Left lobe of liver (tissue), 2 donors: ENCODE results near the gene ORM1. TPM values are rescaled to one million over a fixed set of nuclear protein-coding genes. Genes with fewer than 3 reads are reported as not detected.
A peak's percentile ranks its signal among the peaks of the same experiment; 100 is the strongest.

Experiments
- ATAC-seq: fragments of 200-7000 bp; cut with Tn5 transposase; one replicate; pipeline ENCODE4 v1.9.1; 2020; ENCODE audit warnings: mild to moderate bottlenecking, moderate library complexity
- DNase-seq: peaks from one replicate; pipeline ENCODE4 v3.0.0-alpha.2; 2020; ENCODE audit warnings: low spot score
- total RNA-seq: library from RNA; stranded (reverse); gene quantifications from one replicate; pipeline ENCODE4 v1.2.1, GENCODE V29; 2021
- donor health status: DM: no; HTN: no; CAD: no; lungs with moderate emphysema.
- donor health status: DM: no; HTN: yes; CAD: no.

ORM1 gene
- total RNA-seq, 1 donor from 2014 or later = 19,737 TPM

DNA sequence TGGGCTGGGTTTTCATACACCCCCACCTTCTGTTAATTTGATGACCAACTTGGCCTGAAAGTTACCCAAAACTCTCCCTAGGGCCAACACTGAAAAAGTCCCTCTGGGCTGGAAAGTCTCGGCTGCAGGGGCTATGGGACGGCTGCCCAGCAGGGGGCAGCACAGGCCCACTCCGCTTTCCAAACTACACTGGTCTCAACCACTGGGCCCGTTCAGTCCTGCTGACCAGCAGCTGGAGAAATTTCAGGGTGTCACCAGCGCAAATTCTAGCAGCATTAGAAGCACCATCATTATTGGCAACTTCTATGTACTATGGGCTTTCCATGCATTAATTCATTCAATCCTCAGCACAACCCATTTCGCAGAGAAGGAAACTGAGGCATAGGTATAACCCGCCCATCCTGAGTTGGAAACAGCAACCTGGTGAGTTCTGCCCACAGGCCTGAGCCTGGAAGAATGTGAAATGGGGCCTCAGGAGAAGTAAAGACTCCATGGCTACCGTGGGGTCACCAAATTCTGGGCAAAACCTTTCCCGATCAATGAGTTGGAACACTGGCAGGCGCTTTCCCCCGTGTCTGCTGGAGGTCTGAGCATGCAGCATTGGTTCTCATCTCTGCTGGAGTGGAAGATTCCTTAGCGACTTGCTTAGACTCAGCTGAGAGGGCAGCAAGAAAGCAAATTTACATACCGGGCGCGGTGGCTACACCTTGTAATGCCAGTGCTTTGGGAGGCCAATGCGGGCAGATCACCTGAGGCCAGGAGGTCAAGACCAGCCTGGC lies 16.4 kb downstream of the ORM1 start:
- ATAC-seq = peak; percentile 79

GRCh38 chr9:114341152-114341830 lies 18.4 kb downstream of the ORM1 start:
- DNase-seq (no peak), ATAC-seq (no peak)

More for the DNA sequence above, 16.4 kb downstream of the ORM1 start:
- DNase-seq = no peak

DNA sequence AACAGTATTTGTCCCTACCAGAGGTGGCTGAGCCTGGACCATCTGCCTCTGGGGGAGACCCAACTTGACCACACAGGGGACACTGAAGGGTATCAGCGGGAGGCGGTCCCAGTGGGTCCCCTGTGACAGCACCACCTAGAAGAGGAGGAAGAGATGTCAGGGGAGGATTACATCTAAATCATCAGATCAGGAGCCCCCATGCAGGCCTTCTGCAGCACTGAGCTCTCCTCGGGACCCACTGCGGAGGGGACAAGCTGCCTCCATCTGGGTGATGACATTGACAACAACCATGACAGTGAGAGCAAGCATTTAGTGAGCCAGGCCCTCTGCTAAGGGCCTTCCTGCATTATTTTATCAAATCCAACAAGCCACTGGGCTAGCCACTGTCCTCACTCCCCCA lies 19.1 kb downstream of the ORM1 start:
- DNase-seq (no peak), ATAC-seq (no peak)

- no peak for ATAC-seq
- no peak for DNase-seq
Measured at GRCh38 chr9:114342755-114343440, 20.0 kb downstream of the ORM1 start.

DNA sequence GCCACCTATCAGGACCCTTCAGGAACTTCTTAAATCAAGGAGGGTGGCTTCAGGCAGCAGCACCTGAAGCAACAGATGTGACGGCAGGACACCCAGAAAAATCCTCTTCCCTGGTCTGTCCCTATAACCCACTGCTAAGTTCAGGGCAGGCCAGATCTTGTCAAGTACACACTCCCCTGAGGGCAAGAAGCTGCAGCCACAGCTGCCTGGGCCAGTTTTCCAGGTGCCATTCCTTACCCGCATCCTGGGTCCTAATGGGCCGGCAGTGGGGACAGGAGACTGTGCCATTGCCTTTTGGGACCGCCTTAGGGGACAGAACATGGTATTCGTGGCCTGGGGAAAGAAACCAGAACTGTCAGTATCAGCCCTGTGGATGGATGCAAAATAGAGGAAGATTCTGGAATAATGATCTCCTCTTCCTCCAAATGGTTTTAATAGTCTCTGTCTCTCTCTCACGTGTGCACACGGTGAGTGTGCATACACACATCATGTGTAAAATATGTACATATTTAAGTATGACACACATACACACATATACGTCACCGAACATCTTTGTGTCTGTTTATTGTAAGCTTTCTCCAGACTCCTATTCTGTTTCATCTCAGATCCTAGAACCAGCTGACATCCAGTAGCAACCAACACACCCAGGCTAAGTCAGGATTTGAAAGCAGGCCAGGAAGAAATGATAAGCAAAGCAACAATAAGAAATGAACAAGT lies 20.7 kb downstream of the ORM1 start:
- ATAC-seq (no peak), DNase-seq (no peak)

- DNase-seq (no peak), ATAC-seq (no peak)
Measured at GRCh38 chr9:114344188-114344566, 21.3 kb downstream of the ORM1 start.

GRCh38 chr9:114344692-114345091 lies 21.8 kb downstream of the ORM1 start:
- DNase-seq (no peak), ATAC-seq (no peak)

- no peak for DNase-seq
- no peak for ATAC-seq
Measured at GRCh38 chr9:114345493-114346065, 22.7 kb downstream of the ORM1 start.

DNA sequence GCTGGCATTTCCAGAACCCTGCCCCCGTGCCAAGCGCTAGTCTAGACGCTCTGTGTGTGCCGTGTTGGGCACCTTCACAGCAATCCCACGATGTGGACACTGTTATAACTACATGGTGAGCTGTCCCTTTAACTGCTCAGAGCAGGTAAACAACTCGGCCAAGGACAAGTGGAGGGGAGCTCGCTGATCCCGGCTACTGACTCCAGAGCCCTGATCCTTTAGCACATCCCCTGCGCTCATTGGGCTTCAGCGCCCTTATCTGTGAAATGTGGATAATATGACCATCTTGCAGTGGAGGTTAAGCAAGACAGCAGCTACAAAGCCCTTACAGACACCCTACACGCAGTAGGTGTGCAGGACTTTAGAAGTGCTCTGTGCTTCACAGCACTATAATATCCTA lies 23.2 kb downstream of the ORM1 start:
- DNase-seq = no peak
- ATAC-seq = no peak

DNA sequence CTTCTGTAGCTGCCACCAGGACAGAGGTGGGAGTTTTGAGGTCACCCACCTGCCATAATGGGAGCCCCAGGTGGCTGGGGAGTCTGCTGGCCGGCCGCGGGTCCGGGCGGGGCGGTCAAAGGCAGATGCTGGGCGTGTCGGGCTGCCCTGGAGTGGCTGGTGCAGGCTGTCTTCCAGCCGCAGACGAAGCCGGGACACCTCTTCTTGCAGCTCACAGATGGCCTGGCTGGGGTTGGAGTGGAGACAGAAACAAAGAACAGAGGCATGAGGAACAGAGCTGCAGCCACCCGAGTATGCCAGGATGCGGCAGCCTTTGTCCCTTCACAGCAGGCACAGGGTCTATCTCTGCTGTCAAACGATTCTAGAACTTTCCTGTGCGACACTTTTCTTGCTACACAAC lies 24.8 kb downstream of the ORM1 start:
- ATAC-seq = no peak
- DNase-seq = no peak

GRCh38 chr9:114348261-114348905 lies 25.5 kb downstream of the ORM1 start:
- DNase-seq (no peak), ATAC-seq (no peak)

DNA sequence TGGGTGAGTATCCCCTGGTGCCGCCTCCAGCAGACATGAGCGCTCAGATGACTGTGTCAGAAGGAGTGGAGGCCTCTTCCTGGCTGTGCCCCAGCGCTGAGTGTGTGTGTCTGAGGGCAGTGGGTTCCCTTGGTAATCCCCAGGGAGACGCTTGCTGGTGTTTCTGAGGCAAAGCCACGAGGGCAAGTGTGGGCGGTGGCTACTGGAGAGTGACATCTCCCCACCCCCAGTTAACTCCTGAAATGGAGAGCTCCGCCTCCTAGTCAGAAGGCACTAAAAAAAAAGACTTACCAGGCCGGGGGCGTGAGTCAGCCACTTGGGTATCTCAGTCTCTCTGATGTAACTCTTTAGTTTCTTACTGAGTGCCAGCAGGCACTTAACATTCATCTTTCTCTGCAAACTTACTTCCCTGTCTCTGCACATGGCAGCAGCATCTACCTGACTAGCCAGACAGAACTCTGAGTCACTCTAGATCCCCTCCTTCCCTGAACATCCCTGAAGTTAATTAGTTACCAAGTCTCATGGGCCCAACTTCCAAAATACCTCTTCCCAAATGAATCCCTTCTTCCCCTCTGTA lies 26.1 kb downstream of the ORM1 start:
- DNase-seq (no peak), ATAC-seq (peak; percentile 37)

DNA sequence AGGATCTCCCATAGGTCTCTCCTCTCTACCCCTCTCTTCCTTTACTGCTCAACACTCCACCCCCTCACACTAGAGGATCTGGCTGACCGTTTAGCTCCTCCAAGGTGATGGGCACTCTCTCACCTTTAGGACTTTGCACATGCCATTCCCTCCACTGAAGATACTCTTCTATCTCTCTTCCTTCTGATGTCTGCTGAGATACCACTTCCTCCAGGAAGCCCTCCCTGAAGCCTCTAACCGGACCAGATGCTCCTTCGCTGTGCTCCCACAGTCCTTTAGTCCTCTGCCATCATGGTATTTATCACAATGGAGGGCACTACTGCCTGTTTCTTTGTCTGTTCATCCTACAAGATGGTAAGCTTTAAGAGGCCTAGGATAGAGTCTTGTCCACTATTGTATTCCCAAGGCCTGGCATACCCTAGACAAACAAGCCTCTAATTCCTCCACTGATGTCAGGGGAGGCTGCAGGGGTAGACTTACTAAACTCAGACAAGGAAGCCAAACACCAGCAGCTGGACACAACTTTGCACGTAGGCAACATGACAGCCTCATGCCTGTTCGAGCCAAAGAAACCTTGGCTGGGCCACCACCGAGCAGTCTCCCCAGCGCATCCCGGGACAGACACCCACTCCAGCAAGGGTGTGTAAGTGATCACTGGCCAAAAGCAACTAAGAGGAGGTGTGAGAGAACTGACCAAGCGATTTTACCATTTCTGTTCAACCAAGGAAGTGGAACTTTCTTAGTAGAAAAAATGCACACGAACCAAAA lies 27.0 kb downstream of the ORM1 start:
- DNase-seq (no peak), ATAC-seq (no peak)

DNA sequence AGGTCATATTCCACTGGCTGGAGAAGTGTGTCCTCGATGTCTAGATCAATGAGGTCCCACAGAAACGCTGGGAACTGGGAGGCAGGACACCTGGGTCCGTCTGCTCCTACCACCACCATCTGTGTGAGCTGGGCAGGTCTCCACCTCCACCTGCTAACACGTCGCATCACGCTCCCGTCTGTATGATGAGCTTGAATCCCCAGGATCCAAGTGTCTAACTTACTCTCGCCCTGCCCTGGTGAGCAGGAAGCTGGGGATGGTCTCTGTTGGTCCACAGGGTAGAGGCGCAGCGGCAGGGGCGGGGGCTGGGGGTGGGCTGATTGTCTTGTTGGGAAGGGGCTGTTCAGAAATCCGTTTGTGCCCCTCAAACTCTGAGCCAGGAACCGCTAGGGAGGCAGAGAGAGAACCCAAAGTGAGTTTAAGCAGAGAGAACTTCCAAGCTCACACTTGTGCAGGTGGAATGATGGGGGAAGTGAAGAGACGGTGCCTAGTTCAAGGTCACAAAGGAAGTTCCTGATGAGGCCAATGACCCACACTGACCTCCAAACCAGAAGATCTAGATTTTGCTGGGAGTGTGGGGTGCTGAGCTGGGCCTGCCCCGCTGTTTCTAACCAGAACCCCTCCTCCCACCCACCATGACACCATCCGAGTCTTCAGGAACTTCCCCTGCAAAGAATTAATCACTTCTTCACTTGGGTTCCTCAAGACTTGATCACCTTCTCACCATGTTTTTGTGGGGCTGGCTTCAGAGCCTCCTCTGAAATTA lies 27.9 kb downstream of the ORM1 start:
- ATAC-seq = peak; percentile 39
- no peak for DNase-seq

- no peak for ATAC-seq
Measured at GRCh38 chr9:114351932-114352331, 29.0 kb downstream of the ORM1 start.

GRCh38 chr9:114355821-114356220 lies 32.9 kb downstream of the ORM1 start:
- ATAC-seq (no peak), DNase-seq (no peak)

More at GRCh38 chr9:114351932-114352331, 29.0 kb downstream of the ORM1 start:
- DNase-seq = no peak

- DNase-seq = no peak
- ATAC-seq = peak; percentile 22
Measured at GRCh38 chr9:114356792-114357191, 33.9 kb downstream of the ORM1 start.

DNA sequence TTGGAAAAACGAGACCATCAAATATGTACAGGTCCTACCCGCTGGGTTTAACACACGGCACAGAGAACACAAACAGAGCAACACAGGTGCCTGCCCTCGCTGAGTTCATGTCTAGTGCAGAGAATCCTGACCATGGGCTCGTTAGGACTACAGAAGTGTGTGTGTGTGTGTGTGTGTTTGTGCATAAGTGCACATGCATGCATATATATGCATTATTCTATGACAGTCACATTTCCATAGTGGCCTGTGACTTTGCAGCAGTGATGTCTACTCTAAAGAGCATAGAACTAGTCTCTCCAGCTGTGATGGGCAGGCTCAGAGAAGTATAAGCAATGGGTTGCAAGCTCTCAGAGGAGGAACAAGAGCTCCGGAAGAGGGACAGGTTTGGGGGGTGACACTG lies 34.5 kb downstream of the ORM1 start:
- DNase-seq (no peak), ATAC-seq (no peak)
